Measurements from ENCODE around the gene FAM89B. TPM values are rescaled to one million over a fixed set of nuclear protein-coding genes. Genes with fewer than 3 reads are reported as not detected.

FAM89B gene
- total RNA-seq, 4 donors from 2014 or later = 30.8 to 44.6 (median 32.4) TPM

GRCh38 chr11:65565624-65566453, 6.5 kb upstream of the FAM89B start:
- no peak for DNase-seq
- Histone ChIP-seq H3K36me3 (no peaks in the 10 kb centered on the region), H3K27ac (peak overlapping the region; percentile 44 to 67 (median 56)), H3K9me3 (no peaks in the 10 kb centered on the region), H3K4me3 (no peak overlapping the region), H3K27me3 (no peaks in the 10 kb centered on the region), H3K4me1 (peaks cover 0 to 33% (median 9%) of the 10 kb centered on the region in 4 donors)
- TF ChIP-seq CTCF (IDR thresholded peaks at IDR 0.05) (no peak), POLR2A (IDR thresholded peaks at IDR 0.05) (no peak)

- Histone ChIP-seq H3K9me3 (no peaks in the 10 kb centered on the region), H3K27ac (peak overlapping the region; percentile 92 to 97 (median 96)), H3K36me3 (no peaks in the 10 kb centered on the region), H3K4me1 (peaks cover 5 to 53% (median 30%) of the 10 kb centered on the region in 4 donors), H3K27me3 (no peaks in the 10 kb centered on the region), H3K4me3 (peak overlapping the region; percentile 45 to 83 (median 80))
- DNase-seq = no peak
- no peak for TF ChIP-seq CTCF (IDR thresholded peaks at IDR 0.05)
- no peak for TF ChIP-seq POLR2A (IDR thresholded peaks at IDR 0.05)
Observed at GRCh38 chr11:65569164-65569972, 3.0 kb upstream of the FAM89B start.

GRCh38 chr11:65569973-65570918, 2.1 kb upstream of the FAM89B start, which contains the start of gene ZNRD2:
ZNRD2 (plus strand) TSS chr11:65570477; CDS start chr11:65570492, 15 bp downstream.
- TF ChIP-seq POLR2A (IDR thresholded peaks at IDR 0.05) (peak; percentile 66 to 74), CTCF (IDR thresholded peaks at IDR 0.05) (peak in 5 of 6 experiments; percentile 14 to 50 (median 44))
- Histone ChIP-seq H3K4me1 (peaks cover 5 to 62% (median 33%) of the 10 kb centered on the region in 4 donors), H3K27me3 (no peaks in the 10 kb centered on the region)

GRCh38 chr11:65571420-65571819, 918 bp upstream of the FAM89B start:
- TF ChIP-seq CTCF (IDR thresholded peaks at IDR 0.05) (no peak), POLR2A (IDR thresholded peaks at IDR 0.05) (no peak)
- DNase-seq = no peak
- Histone ChIP-seq H3K4me3 (peak overlapping the region in 3 of 4 donors; percentile 77 to 83 (median 83)), H3K4me1 (peaks cover 5 to 62% (median 32%) of the 10 kb centered on the region in 4 donors), H3K9me3 (no peaks in the 10 kb centered on the region), H3K27ac (peak overlapping the region; percentile 90 to 97 (median 94)), H3K36me3 (no peaks in the 10 kb centered on the region), H3K27me3 (no peaks in the 10 kb centered on the region)

More at GRCh38 chr11:65569973-65570918, 2.1 kb upstream of the FAM89B start, which contains the start of gene ZNRD2:
- peak within 1 kb of the TSS; percentile 92 to 97 (median 96) for H3K27ac ChIP-seq
- DNase-seq = peak; percentile 98 to 99 (median 99)
- H3K4me3 ChIP-seq = peak within 1 kb of the TSS; percentile 45 to 83 (median 80)
- no peaks in the 10 kb centered on the region for H3K36me3 ChIP-seq
- H3K9me3 ChIP-seq = no peaks in the 10 kb centered on the region
